Measurements from ENCODE around the gene STK25. TPM values are rescaled to one million over a fixed set of nuclear protein-coding genes. Genes with fewer than 3 reads are reported as not detected.
"Not testable (repeated sequence)": the region's sequence is repeated elsewhere in the genome, so short reads cannot be mapped to it uniquely, and the experiment has no call there.

STK25 gene
- total RNA-seq, 4 donors from 2014 or later: 236 to 364 (median 266) TPM

- no peak for TF ChIP-seq POLR2A (IDR thresholded peaks at IDR 0.05)
- TF ChIP-seq, protein P1, sequence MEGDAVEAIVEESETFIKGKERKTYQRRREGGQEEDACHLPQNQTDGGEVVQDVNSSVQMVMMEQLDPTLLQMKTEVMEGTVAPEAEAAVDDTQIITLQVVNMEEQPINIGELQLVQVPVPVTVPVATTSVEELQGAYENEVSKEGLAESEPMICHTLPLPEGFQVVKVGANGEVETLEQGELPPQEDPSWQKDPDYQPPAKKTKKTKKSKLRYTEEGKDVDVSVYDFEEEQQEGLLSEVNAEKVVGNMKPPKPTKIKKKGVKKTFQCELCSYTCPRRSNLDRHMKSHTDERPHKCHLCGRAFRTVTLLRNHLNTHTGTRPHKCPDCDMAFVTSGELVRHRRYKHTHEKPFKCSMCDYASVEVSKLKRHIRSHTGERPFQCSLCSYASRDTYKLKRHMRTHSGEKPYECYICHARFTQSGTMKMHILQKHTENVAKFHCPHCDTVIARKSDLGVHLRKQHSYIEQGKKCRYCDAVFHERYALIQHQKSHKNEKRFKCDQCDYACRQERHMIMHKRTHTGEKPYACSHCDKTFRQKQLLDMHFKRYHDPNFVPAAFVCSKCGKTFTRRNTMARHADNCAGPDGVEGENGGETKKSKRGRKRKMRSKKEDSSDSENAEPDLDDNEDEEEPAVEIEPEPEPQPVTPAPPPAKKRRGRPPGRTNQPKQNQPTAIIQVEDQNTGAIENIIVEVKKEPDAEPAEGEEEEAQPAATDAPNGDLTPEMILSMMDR (IDR thresholded peaks at IDR 0.05): no peak
- Histone ChIP-seq H3K4me3 (replicated peaks in 1 of 3) (peak overlapping the region in 2 of 3 donors; percentile 60 to 87), H3K9me3 (no peaks in the 10 kb centered on the region), H3K36me3 (no peaks in the 10 kb centered on the region), H3K4me1 (peaks cover 23 to 35% of the 10 kb centered on the region in 2 donors), H3K27ac (no peak overlapping the region), H3K27me3 (no peaks in the 10 kb centered on the region)
- intact Hi-C loops (cut with DNase I): loop anchor here (5.0 to 10.0 kb wide), 2 partner anchors 150 to 188 kb away; partner anchors contain the start of gene FARP2
- 43 to 54% methylated on average over 17 to 19 of the region's 19 CpGs for WGBS, 2 donors
- DNase-seq: no peak
Observed at GRCh38 chr2:241506793-241507429, 1.5 kb downstream of the STK25 start.

DNA sequence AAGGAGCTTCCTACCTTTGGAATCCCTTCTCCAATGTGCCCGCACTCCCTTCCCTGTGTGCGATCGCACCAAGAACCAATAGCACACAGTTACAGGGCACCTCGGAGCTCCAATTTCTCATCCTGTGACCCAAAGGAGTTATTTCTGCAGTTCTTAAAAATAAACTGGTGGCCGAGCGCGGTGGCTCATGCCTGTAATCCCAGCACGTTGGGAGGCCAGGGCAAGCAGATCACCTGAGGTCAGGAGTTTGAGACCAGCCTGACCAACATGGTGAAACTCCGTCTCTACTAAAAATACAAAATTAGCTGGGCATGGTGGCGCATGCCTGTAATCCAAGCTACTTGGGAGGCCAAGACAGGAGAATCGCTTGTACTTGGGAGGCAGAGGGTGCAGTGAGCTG is 2.1 kb downstream of the STK25 start:
- H3K4me1 ChIP-seq: peaks cover 26 to 41% of the 10 kb centered on the region in 2 donors
- WGBS, 2 donors: 95 to 96% methylated on average over 11 of the region's 11 CpGs

GRCh38 chr2:241505781-241506201 is 2.6 kb downstream of the STK25 start:
- intact Hi-C loops (cut with DNase I): loop anchor here (5.0 to 10.0 kb wide), 2 partner anchors 148 to 189 kb away; partner anchors contain the start of gene FARP2
- 87 to 90% methylated on average over 2 to 6 of the region's 7 CpGs for WGBS, 2 donors
- no peak for DNase-seq
- H3K9me3 ChIP-seq: no peaks in the 10 kb centered on the region
- H3K27ac ChIP-seq: no peak overlapping the region
- no peak for TF ChIP-seq POLR2A (IDR thresholded peaks at IDR 0.05)
- TF ChIP-seq, protein P1 (IDR thresholded peaks at IDR 0.05): no peak
- H3K4me1 ChIP-seq: peaks cover 30 to 46% of the 10 kb centered on the region in 2 donors
- H3K4me3 ChIP-seq (replicated peaks in 1 of 3): no peak overlapping the region
- H3K36me3 ChIP-seq: no peaks in the 10 kb centered on the region
- H3K27me3 ChIP-seq: no peaks in the 10 kb centered on the region

More for the DNA sequence above, 2.1 kb downstream of the STK25 start:
- not testable (repeated sequence) for H3K9me3 ChIP-seq; H3K27me3 ChIP-seq; H3K27ac ChIP-seq; DNase-seq; H3K4me3 ChIP-seq (replicated peaks in 1 of 3); H3K36me3 ChIP-seq
- intact Hi-C loops (cut with DNase I): loop anchor here (5.0 to 10.0 kb wide), 2 partner anchors 149 to 188 kb away; partner anchors contain the start of gene FARP2

GRCh38 chr2:241505086-241505780 is 3.2 kb downstream of the STK25 start:
- 82 to 85% methylated on average over 11 to 13 of the region's 15 CpGs for WGBS, 2 donors
- no peak for TF ChIP-seq POLR2A (IDR thresholded peaks at IDR 0.05)
- TF ChIP-seq, protein P1 (IDR thresholded peaks at IDR 0.05): no peak

GRCh38 chr2:241503776-241504392 is 4.5 kb downstream of the STK25 start:
- no peak for DNase-seq
- WGBS, 2 donors: 86 to 87% methylated on average over 10 of the region's 12 CpGs

More at GRCh38 chr2:241505086-241505780, 3.2 kb downstream of the STK25 start:
- no peaks in the 10 kb centered on the region for H3K9me3 ChIP-seq
- no peak for DNase-seq
- H3K4me1 ChIP-seq: peaks cover 34 to 50% of the 10 kb centered on the region in 2 donors
- H3K27ac ChIP-seq: no peak overlapping the region
- no peak overlapping the region for H3K4me3 ChIP-seq (replicated peaks in 1 of 3)
- intact Hi-C loops (cut with DNase I): loop anchor here (5.0 to 10.0 kb wide), 2 partner anchors 148 to 190 kb away; partner anchors contain the start of gene FARP2
- no peaks in the 10 kb centered on the region for H3K36me3 ChIP-seq
- no peaks in the 10 kb centered on the region for H3K27me3 ChIP-seq

More at GRCh38 chr2:241503776-241504392, 4.5 kb downstream of the STK25 start:
- TF ChIP-seq, protein P1 (IDR thresholded peaks at IDR 0.05): no peak
- no peak for TF ChIP-seq POLR2A (IDR thresholded peaks at IDR 0.05)
- intact Hi-C loops (cut with DNase I): loop anchor here (10.0 kb wide), 1 partner anchor 191 kb away; no protein-coding TSS in a partner anchor
- Histone ChIP-seq H3K4me1 (peaks cover 29 to 41% of the 10 kb centered on the region in 2 donors), H3K36me3 (peaks cover 0 to 2% of the 10 kb centered on the region in 2 donors), H3K27me3 (no peaks in the 10 kb centered on the region), H3K4me3 (replicated peaks in 1 of 3) (no peak overlapping the region), H3K27ac (no peak overlapping the region), H3K9me3 (no peaks in the 10 kb centered on the region)
